ENCODE measurements around the gene WDR38. TPM values are rescaled to one million over a fixed set of nuclear protein-coding genes. Genes with fewer than 3 reads are reported as not detected.
"Not testable (repeated sequence)": the region's sequence is repeated elsewhere in the genome, so short reads cannot be mapped to it uniquely, and the experiment has no call there.

Gene WDR38
- total RNA-seq, 4 donors from 2014 or later, result 0.39 TPM; not detected in 3

- 68 to 75% methylated on average over 7 to 9 of the region's 9 CpGs for WGBS, 2 donors
Measured at GRCh38 chr9:124831642-124832364, 21.5 kb upstream of the WDR38 start.

GRCh38 chr9:124834591-124834990, 18.7 kb upstream of the WDR38 start:
- Histone ChIP-seq H3K27me3 (no peaks in the 10 kb centered on the region), H3K27ac (peak overlapping the region; percentile 12 to 85 (median 52)), H3K9me3 (no peaks in the 10 kb centered on the region), H3K36me3 (no peaks in the 10 kb centered on the region), H3K4me3 (no peak overlapping the region), H3K4me1 (peaks cover 0 to 49% (median 18%) of the 10 kb centered on the region in 4 donors)
- WGBS, 2 donors, result 41 to 59% methylated on average over 6 to 7 of the region's 7 CpGs
- DNase-seq (ENCODE audit: low spot score in 2 of 2), result no peak
- TF ChIP-seq POLR2A (IDR thresholded peaks at IDR 0.05), result no peak
- TF ChIP-seq CTCF (IDR thresholded peaks at IDR 0.05), result no peak
- TF ChIP-seq EP300 (IDR thresholded peaks at IDR 0.05), result no peak

More at GRCh38 chr9:124831642-124832364, 21.5 kb upstream of the WDR38 start:
- H3K27me3 ChIP-seq, result no peaks in the 10 kb centered on the region
- DNase-seq (ENCODE audit: low spot score in 2 of 2), result no peak
- H3K4me1 ChIP-seq, result peaks cover 0 to 57% (median 18%) of the 10 kb centered on the region in 4 donors
- no peaks in the 10 kb centered on the region for H3K36me3 ChIP-seq
- no peaks in the 10 kb centered on the region for H3K9me3 ChIP-seq
- TF ChIP-seq POLR2A (IDR thresholded peaks at IDR 0.05) (no peak), CTCF (IDR thresholded peaks at IDR 0.05) (no peak), EP300 (IDR thresholded peaks at IDR 0.05) (no peak)
- H3K27ac ChIP-seq, result peak overlapping the region in 2 of 4 donors; percentile 76 to 86
- H3K4me3 ChIP-seq, result no peak overlapping the region

GRCh38 chr9:124835026-124835557, 18.2 kb upstream of the WDR38 start:
- Histone ChIP-seq H3K4me1 (peaks cover 0 to 52% (median 18%) of the 10 kb centered on the region in 4 donors), H3K9me3 (no peaks in the 10 kb centered on the region), H3K27me3 (no peaks in the 10 kb centered on the region), H3K4me3 (no peak overlapping the region), H3K36me3 (no peaks in the 10 kb centered on the region), H3K27ac (peak overlapping the region; percentile 12 to 85 (median 52))
- WGBS, 2 donors, result 27 to 42% methylated on average over 6 of the region's 13 CpGs
- TF ChIP-seq EP300 (IDR thresholded peaks at IDR 0.05) (peak in 1 of 2 donors; percentile 42), CTCF (IDR thresholded peaks at IDR 0.05) (no peak)
- peak; percentile 72 to 74 for DNase-seq (ENCODE audit: low spot score in 2 of 2)

- H3K4me1 ChIP-seq, result peaks cover 0 to 35% (median 11%) of the 10 kb centered on the region in 4 donors
- not testable (repeated sequence) for H3K4me3 ChIP-seq; H3K27ac ChIP-seq; DNase-seq (ENCODE audit: low spot score in 2 of 2); H3K27me3 ChIP-seq; H3K9me3 ChIP-seq; H3K36me3 ChIP-seq
- WGBS, 2 donors, result 66 to 70% methylated on average over 4 to 5 of the region's 5 CpGs
Measured at GRCh38 chr9:124838132-124838531, 15.1 kb upstream of the WDR38 start.

GRCh38 chr9:124838567-124839275, 14.5 kb upstream of the WDR38 start:
- Histone ChIP-seq H3K4me1 (peaks cover 0 to 35% (median 11%) of the 10 kb centered on the region in 4 donors), H3K4me3 (peak overlapping the region in 1 of 4 donors; percentile 26)
- 78 to 86% methylated on average over 15 to 31 of the region's 52 CpGs for WGBS, 2 donors
- H3K36me3 ChIP-seq; DNase-seq (ENCODE audit: low spot score in 2 of 2); H3K27ac ChIP-seq; H3K27me3 ChIP-seq; H3K9me3 ChIP-seq: not testable (repeated sequence)
